Measurements from ENCODE around the gene NDUFAF2. TPM values are rescaled to one million over a fixed set of nuclear protein-coding genes. Genes with fewer than 3 reads are reported as not detected.

NDUFAF2 gene
- total and polyA plus RNA-seq, 2 experiments from 2014 or later, result 31.6 to 155 TPM

GRCh38 chr5:61202213-61202612 is 257.2 kb downstream of the NDUFAF2 start:
- Histone ChIP-seq H4K20me1 (replicated peaks; ENCODE audit: insufficient read depth) (no peaks in the 10 kb centered on the region), H2AFZ (no peak overlapping the region), H3K27ac (ENCODE audit: low read depth) (no peak overlapping the region), H3K36me3 (ENCODE audit: insufficient read depth) (no peaks in the 10 kb centered on the region), H3K79me2 (replicated peaks; ENCODE audit: insufficient read depth) (no peaks in the 10 kb centered on the region), H3F3A (replicated peaks; ENCODE audit: low read depth) (no peaks in the 10 kb centered on the region), H3K9me2 (ENCODE audit: insufficient read depth) (peaks cover 8% of the 10 kb centered on the region; the same call in 1 of the 2 replicates), H3K4me3 (no peak overlapping the region), H3K4me2 (no peak overlapping the region), H3K27me3 (ENCODE audit: insufficient read depth) (no peaks in the 10 kb centered on the region), H3K4me1 (ENCODE audit: insufficient read depth) (no peaks in the 10 kb centered on the region)
- no peak for DNase-seq (ENCODE audit: low spot score)
- TF ChIP-seq STAT1 (IDR thresholded peaks at IDR 0.05; ENCODE audit: unreplicated experiment), result no peak
- TF ChIP-seq NANOG (IDR thresholded peaks at IDR 0.05; ENCODE audit: borderline replicate concordance), result no peak
- TF ChIP-seq ZNF331 (CRISPR knock-in tag; IDR thresholded peaks at IDR 0.05; ENCODE audit: low read depth), result no peak
- TF ChIP-seq ZNF114 (CRISPR knock-in tag; IDR thresholded peaks at IDR 0.05), result no peak
- no peak for TF ChIP-seq REST (IDR thresholded peaks at IDR 0.05; ENCODE audit: unreplicated experiment)
- no peak for TF ChIP-seq POLR2AphosphoS5 (IDR thresholded peaks at IDR 0.05; ENCODE audit: low read depth)
- TF ChIP-seq EZH2 (IDR thresholded peaks at IDR 0.05; ENCODE audit: low read depth, unreplicated experiment), result no peak
- no peak for TF ChIP-seq JUNB (IDR thresholded peaks at IDR 0.05; ENCODE audit: unreplicated experiment)
- TF ChIP-seq CREB1 (CRISPR knock-in tag; IDR thresholded peaks at IDR 0.05; ENCODE audit: low read depth), result no peak
- no peak for TF ChIP-seq ETS1 (IDR thresholded peaks at IDR 0.05)
- no peak for TF ChIP-seq ZNF462 (CRISPR knock-in tag; IDR thresholded peaks at IDR 0.05)
- no peak for TF ChIP-seq CTCF (conservative IDR thresholded peaks at IDR 0.05; ENCODE audit: low read depth in 2 of 2)
- TF ChIP-seq EZH2phosphoT487 (IDR thresholded peaks at IDR 0.05; ENCODE audit: unreplicated experiment), result no peak
- H3K4me1 Mint-ChIP-seq, result no peaks in the 10 kb centered on the region
- H3K9me3 Mint-ChIP-seq, result peaks cover 16% of the 10 kb centered on the region
- no peak overlapping the region for H3K4me3 Mint-ChIP-seq
- ATAC-seq, result no peak
- H3K36me3 Mint-ChIP-seq (ENCODE audit: low read depth), result peaks cover 14% of the 10 kb centered on the region
- H3K27ac Mint-ChIP-seq, result no peak overlapping the region
- no peaks in the 10 kb centered on the region for H3K27me3 Mint-ChIP-seq (ENCODE audit: insufficient read depth, low read depth, poor library complexity)

Measured in GM23338 (cell line).